Measurements from ENCODE around the gene TSPAN14. TPM values are rescaled to one million over a fixed set of nuclear protein-coding genes. Genes with fewer than 3 reads are reported as not detected.

The TSPAN14 gene
- total RNA-seq, 1 experiment from 2014 or later, result 73.5 TPM

DNA sequence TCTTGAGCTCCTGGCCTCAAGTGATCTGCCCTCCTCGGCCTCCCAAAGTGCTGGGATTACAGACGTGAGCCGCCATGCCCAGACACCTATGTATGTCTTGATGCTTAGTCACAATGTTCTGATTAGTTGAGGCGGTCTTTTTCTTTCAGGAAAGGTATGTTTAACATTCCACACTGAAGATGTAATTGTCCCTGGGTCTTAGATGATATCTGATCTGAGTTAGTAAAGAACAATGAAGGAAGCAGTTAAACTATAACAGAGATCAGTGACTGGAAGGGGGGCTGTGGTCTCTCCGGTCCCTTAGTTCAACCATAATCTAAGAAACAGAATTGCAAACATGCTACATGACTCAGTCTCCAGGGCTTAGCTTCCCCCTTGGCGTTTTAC lies 52.1 kb downstream of the TSPAN14 start (continued):
- TF ChIP-seq, protein P1, sequence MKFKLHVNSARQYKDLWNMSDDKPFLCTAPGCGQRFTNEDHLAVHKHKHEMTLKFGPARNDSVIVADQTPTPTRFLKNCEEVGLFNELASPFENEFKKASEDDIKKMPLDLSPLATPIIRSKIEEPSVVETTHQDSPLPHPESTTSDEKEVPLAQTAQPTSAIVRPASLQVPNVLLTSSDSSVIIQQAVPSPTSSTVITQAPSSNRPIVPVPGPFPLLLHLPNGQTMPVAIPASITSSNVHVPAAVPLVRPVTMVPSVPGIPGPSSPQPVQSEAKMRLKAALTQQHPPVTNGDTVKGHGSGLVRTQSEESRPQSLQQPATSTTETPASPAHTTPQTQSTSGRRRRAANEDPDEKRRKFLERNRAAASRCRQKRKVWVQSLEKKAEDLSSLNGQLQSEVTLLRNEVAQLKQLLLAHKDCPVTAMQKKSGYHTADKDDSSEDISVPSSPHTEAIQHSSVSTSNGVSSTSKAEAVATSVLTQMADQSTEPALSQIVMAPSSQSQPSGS (CRISPR knock-in tag; IDR thresholded peaks at IDR 0.05; ENCODE audit: borderline replicate concordance, low read depth), result no peak
- no peak for TF ChIP-seq SMAD4 (CRISPR knock-in tag; IDR thresholded peaks at IDR 0.05)
- no peak for TF ChIP-seq TEAD1 (CRISPR knock-in tag; IDR thresholded peaks at IDR 0.05)
- TF ChIP-seq NFYB (CRISPR knock-in tag; conservative IDR thresholded peaks at IDR 0.05; ENCODE audit: low read depth), result no peak
- TF ChIP-seq, protein P2, sequence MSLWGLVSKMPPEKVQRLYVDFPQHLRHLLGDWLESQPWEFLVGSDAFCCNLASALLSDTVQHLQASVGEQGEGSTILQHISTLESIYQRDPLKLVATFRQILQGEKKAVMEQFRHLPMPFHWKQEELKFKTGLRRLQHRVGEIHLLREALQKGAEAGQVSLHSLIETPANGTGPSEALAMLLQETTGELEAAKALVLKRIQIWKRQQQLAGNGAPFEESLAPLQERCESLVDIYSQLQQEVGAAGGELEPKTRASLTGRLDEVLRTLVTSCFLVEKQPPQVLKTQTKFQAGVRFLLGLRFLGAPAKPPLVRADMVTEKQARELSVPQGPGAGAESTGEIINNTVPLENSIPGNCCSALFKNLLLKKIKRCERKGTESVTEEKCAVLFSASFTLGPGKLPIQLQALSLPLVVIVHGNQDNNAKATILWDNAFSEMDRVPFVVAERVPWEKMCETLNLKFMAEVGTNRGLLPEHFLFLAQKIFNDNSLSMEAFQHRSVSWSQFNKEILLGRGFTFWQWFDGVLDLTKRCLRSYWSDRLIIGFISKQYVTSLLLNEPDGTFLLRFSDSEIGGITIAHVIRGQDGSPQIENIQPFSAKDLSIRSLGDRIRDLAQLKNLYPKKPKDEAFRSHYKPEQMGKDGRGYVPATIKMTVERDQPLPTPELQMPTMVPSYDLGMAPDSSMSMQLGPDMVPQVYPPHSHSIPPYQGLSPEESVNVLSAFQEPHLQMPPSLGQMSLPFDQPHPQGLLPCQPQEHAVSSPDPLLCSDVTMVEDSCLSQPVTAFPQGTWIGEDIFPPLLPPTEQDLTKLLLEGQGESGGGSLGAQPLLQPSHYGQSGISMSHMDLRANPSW (CRISPR knock-in tag; conservative IDR thresholded peaks at IDR 0.05; ENCODE audit: low read depth), result no peak
- no peak for TF ChIP-seq EMX1 (CRISPR knock-in tag; IDR thresholded peaks at IDR 0.05)
- TF ChIP-seq SOX15 (CRISPR knock-in tag; IDR thresholded peaks at IDR 0.05), result no peak
- TF ChIP-seq GABPB1 (CRISPR knock-in tag; IDR thresholded peaks at IDR 0.05), result no peak
- TF ChIP-seq, protein P3, sequence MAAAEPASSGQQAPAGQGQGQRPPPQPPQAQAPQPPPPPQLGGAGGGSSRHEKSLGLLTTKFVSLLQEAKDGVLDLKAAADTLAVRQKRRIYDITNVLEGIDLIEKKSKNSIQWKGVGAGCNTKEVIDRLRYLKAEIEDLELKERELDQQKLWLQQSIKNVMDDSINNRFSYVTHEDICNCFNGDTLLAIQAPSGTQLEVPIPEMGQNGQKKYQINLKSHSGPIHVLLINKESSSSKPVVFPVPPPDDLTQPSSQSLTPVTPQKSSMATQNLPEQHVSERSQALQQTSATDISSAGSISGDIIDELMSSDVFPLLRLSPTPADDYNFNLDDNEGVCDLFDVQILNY (CRISPR knock-in tag; IDR thresholded peaks at IDR 0.05), result no peak

DNA sequence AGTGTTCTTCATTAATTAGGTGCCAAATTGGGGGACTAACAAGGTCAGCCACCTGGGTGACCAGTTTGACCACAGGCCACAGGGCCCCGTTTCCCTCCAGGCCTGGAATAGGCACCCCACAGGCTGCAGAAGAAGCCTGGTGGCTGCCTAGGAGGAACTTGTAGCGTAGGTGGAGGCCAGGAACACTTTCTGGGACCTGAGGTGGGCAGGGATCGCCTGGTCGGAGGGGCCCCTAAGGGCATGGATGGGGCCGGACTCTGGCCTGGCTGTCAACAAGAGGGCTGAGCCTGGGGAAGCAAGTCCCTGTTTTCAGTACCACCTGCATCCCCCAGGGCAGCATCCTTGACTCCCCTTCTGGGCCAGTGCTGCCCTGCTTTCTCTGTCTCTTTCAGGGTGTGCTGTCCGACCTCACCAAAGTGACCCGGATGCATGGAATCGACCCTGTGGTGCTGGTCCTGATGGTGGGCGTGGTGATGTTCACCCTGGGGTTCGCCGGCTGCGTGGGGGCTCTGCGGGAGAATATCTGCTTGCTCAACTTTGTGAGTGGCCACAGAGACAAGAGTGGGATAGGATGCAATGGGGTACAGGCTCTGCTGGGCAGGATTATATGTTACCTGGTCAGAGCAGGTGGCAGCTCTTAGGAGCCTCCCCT lies 52.9 kb downstream of the TSPAN14 start:
- no peak for DNase-seq (ENCODE audit: low spot score)
- no peak for ATAC-seq
- Mint-ChIP-seq H3K4me3 (no peak overlapping the region), H3K36me3 (peaks cover 15% of the 10 kb centered on the region), H3K27ac (no peak overlapping the region), H3K27me3 (ENCODE audit: low read depth) (no peaks in the 10 kb centered on the region), H3K9me3 (no peaks in the 10 kb centered on the region), H3K4me1 (peaks cover 32% of the 10 kb centered on the region)
- ChIA-PET CTCF (interaction anchor here (1.6 to 20.7 kb wide), 2 partner anchors 53 to 128 kb away, joined by 6 to 802 read pairs; partner anchors contain the start of gene TSPAN14), POLR2A (no interaction called here)
- no peak for TF ChIP-seq GRHL2 (CRISPR knock-in tag; IDR thresholded peaks at IDR 0.05; ENCODE audit: insufficient replicate concordance, severe bottlenecking)
- TF ChIP-seq, protein P4, sequence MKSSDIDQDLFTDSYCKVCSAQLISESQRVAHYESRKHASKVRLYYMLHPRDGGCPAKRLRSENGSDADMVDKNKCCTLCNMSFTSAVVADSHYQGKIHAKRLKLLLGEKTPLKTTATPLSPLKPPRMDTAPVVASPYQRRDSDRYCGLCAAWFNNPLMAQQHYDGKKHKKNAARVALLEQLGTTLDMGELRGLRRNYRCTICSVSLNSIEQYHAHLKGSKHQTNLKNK (CRISPR knock-in tag; IDR thresholded peaks at IDR 0.05), result no peak
- no peak for TF ChIP-seq NFE2L1 (CRISPR knock-in tag; IDR thresholded peaks at IDR 0.05)
- TF ChIP-seq PRRX2 (CRISPR knock-in tag; IDR thresholded peaks at IDR 0.05), result no peak
- TF ChIP-seq, protein P5, sequence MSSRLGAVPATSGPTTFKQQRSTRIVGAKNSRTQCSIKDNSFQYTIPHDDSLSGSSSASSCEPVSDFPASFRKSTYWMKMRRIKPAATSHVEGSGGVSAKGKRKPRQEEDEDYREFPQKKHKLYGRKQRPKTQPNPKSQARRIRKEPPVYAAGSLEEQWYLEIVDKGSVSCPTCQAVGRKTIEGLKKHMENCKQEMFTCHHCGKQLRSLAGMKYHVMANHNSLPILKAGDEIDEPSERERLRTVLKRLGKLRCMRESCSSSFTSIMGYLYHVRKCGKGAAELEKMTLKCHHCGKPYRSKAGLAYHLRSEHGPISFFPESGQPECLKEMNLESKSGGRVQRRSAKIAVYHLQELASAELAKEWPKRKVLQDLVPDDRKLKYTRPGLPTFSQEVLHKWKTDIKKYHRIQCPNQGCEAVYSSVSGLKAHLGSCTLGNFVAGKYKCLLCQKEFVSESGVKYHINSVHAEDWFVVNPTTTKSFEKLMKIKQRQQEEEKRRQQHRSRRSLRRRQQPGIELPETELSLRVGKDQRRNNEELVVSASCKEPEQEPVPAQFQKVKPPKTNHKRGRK (CRISPR knock-in tag; IDR thresholded peaks at IDR 0.05; ENCODE audit: borderline replicate concordance), result no peak
- no peak for TF ChIP-seq ATF1 (CRISPR knock-in tag; IDR thresholded peaks at IDR 0.05)
- no peak for TF ChIP-seq ZNF396 (CRISPR knock-in tag; IDR thresholded peaks at IDR 0.05; ENCODE audit: borderline replicate concordance)
- TF ChIP-seq ZNF232 (CRISPR knock-in tag; IDR thresholded peaks at IDR 0.05), result no peak
- TF ChIP-seq, protein P6, sequence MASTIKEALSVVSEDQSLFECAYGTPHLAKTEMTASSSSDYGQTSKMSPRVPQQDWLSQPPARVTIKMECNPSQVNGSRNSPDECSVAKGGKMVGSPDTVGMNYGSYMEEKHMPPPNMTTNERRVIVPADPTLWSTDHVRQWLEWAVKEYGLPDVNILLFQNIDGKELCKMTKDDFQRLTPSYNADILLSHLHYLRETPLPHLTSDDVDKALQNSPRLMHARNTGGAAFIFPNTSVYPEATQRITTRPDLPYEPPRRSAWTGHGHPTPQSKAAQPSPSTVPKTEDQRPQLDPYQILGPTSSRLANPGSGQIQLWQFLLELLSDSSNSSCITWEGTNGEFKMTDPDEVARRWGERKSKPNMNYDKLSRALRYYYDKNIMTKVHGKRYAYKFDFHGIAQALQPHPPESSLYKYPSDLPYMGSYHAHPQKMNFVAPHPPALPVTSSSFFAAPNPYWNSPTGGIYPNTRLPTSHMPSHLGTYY (CRISPR knock-in tag; IDR thresholded peaks at IDR 0.05), result no peak
- TF ChIP-seq, protein P7, sequence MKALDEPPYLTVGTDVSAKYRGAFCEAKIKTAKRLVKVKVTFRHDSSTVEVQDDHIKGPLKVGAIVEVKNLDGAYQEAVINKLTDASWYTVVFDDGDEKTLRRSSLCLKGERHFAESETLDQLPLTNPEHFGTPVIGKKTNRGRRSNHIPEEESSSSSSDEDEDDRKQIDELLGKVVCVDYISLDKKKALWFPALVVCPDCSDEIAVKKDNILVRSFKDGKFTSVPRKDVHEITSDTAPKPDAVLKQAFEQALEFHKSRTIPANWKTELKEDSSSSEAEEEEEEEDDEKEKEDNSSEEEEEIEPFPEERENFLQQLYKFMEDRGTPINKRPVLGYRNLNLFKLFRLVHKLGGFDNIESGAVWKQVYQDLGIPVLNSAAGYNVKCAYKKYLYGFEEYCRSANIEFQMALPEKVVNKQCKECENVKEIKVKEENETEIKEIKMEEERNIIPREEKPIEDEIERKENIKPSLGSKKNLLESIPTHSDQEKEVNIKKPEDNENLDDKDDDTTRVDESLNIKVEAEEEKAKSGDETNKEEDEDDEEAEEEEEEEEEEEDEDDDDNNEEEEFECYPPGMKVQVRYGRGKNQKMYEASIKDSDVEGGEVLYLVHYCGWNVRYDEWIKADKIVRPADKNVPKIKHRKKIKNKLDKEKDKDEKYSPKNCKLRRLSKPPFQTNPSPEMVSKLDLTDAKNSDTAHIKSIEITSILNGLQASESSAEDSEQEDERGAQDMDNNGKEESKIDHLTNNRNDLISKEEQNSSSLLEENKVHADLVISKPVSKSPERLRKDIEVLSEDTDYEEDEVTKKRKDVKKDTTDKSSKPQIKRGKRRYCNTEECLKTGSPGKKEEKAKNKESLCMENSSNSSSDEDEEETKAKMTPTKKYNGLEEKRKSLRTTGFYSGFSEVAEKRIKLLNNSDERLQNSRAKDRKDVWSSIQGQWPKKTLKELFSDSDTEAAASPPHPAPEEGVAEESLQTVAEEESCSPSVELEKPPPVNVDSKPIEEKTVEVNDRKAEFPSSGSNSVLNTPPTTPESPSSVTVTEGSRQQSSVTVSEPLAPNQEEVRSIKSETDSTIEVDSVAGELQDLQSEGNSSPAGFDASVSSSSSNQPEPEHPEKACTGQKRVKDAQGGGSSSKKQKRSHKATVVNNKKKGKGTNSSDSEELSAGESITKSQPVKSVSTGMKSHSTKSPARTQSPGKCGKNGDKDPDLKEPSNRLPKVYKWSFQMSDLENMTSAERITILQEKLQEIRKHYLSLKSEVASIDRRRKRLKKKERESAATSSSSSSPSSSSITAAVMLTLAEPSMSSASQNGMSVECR (CRISPR knock-in tag; IDR thresholded peaks at IDR 0.05; ENCODE audit: borderline replicate concordance), result no peak
- TF ChIP-seq ELF4 (CRISPR knock-in tag; IDR thresholded peaks at IDR 0.05; ENCODE audit: low read depth), result no peak
- no peak for TF ChIP-seq NR2C2 (CRISPR knock-in tag; IDR thresholded peaks at IDR 0.05)
- no peak for TF ChIP-seq NR1H2 (CRISPR knock-in tag; IDR thresholded peaks at IDR 0.05)

Data from WTC11 (cell line).